GM23338 (cell line): ENCODE data around the gene TCERG1. TPM values are rescaled to one million over a fixed set of nuclear protein-coding genes. Genes with fewer than 3 reads are reported as not detected.

Experiments used
- ATAC-seq: fragments of 200-7000 bp; cut with Tn5 transposase; 3 replicates; pipeline ENCODE4 v1.9.1; 2020
- DNase-seq: peaks from one replicate; pipeline ENCODE4 v3.0.0-alpha.2; 2015; ENCODE audit warnings: low spot score
- H2AFZ ChIP-seq: fragments of 200-600 bp; sonication (generic); 2 replicates; pipeline ENCODE4 v1.8.0; 2016; ENCODE audit warnings: antibody characterized with exemption, mild to moderate bottlenecking, moderate library complexity
- H3F3A ChIP-seq: fragments of 200-600 bp; sonication (generic); replicated peaks from 2 replicates; pipeline ENCODE4 v1.8.0; 2017; ENCODE audit warnings: antibody characterized with exemption, mixed run types, low read depth
- H3K27ac ChIP-seq: fragments of 200-600 bp; sonication (generic); 2 replicates; pipeline ENCODE4 v1.6.1; 2016; ENCODE audit warnings: low read depth
- H3K27me3 ChIP-seq: fragments of 200-600 bp; sonication (generic); 2 replicates; pipeline ENCODE4 v1.8.0; 2016; ENCODE audit warnings: mild to moderate bottlenecking, mixed run types, moderate library complexity; ENCODE audit not compliant: insufficient read depth
- H3K36me3 ChIP-seq: fragments of 200-600 bp; sonication (generic); 2 replicates; pipeline ENCODE4 v1.8.0; 2016; ENCODE audit warnings: mild to moderate bottlenecking; ENCODE audit not compliant: insufficient read depth
- H3K4me1 ChIP-seq: fragments of 200-600 bp; sonication (generic); 2 replicates; pipeline ENCODE4 v1.8.0; 2016; ENCODE audit warnings: mild to moderate bottlenecking, moderate library complexity; ENCODE audit not compliant: insufficient read depth
- H3K4me2 ChIP-seq: fragments of 200-600 bp; sonication (generic); 2 replicates; pipeline ENCODE4 v1.7.1; 2017; ENCODE audit warnings: mixed run types
- H3K4me3 ChIP-seq: fragments of 200-600 bp; sonication (generic); 2 replicates; pipeline ENCODE4 v1.6.1; 2016; ENCODE audit warnings: mixed run types
- H3K79me2 ChIP-seq: fragments of 200-600 bp; sonication (generic); replicated peaks from 2 replicates; pipeline ENCODE4 v1.8.0; 2017; ENCODE audit warnings: mild to moderate bottlenecking; ENCODE audit not compliant: insufficient read depth
- H3K9me2 ChIP-seq: fragments of 200-600 bp; sonication (generic); 2 replicates; pipeline ENCODE4 v1.8.0; 2017; ENCODE audit not compliant: insufficient read depth
- H4K20me1 ChIP-seq: fragments of 200-600 bp; sonication (generic); replicated peaks from 2 replicates; pipeline ENCODE4 v1.8.0; 2017; ENCODE audit warnings: mild to moderate bottlenecking; ENCODE audit not compliant: insufficient read depth
- H3K27ac Mint-ChIP-seq: 2 replicates; pipeline ENCODE4 v1.8.0; 2020; ENCODE audit warnings: inconsistent platforms, mild to moderate bottlenecking, moderate library complexity, mixed read lengths
- H3K27me3 Mint-ChIP-seq: 3 replicates; pipeline ENCODE4 v1.8.0; 2022; ENCODE audit warnings: low read depth, mild to moderate bottlenecking, moderate library complexity, mixed read lengths, inconsistent platforms; ENCODE audit not compliant: insufficient read depth, poor library complexity
- H3K36me3 Mint-ChIP-seq: 3 replicates; pipeline ENCODE4 v1.8.0; 2021; ENCODE audit warnings: low read depth, mild to moderate bottlenecking, inconsistent platforms, moderate library complexity, mixed read lengths
- H3K4me1 Mint-ChIP-seq: 3 replicates; pipeline ENCODE4 v1.8.0; 2020; ENCODE audit warnings: mild to moderate bottlenecking, inconsistent platforms, mixed read lengths
- H3K4me3 Mint-ChIP-seq: 3 replicates; pipeline ENCODE4 v1.8.0; 2021; ENCODE audit warnings: moderate library complexity, mild to moderate bottlenecking, inconsistent platforms, mixed read lengths
- H3K9me3 Mint-ChIP-seq: 3 replicates; pipeline ENCODE4 v1.8.0; 2020; ENCODE audit warnings: moderate library complexity, mild to moderate bottlenecking, inconsistent platforms, mixed read lengths
- CREB1 ChIP-seq: fragments of 250-450 bp; sonication (Bioruptor Pico); IDR thresholded peaks from 2 replicates; pipeline ENCODE4 v1.5.0; 2020; ENCODE audit warnings: low read depth, mild to moderate bottlenecking, moderate library complexity
- EZH2 ChIP-seq: fragments of 200-600 bp; sonication (generic); IDR thresholded peaks from one replicate; pipeline ENCODE4 v1.8.0; 2017; ENCODE audit warnings: antibody characterized with exemption, mild to moderate bottlenecking, low read depth; ENCODE audit not compliant: unreplicated experiment
- EZH2phosphoT487 ChIP-seq: fragments of 200-600 bp; sonication (generic); IDR thresholded peaks from one replicate; pipeline ENCODE4 v1.8.1; 2018; ENCODE audit warnings: antibody characterized with exemption; ENCODE audit not compliant: unreplicated experiment
- JUNB ChIP-seq: IDR thresholded peaks from one replicate; pipeline ENCODE4 v1.6.1; 2016; ENCODE audit warnings: antibody characterized with exemption; ENCODE audit not compliant: unreplicated experiment
- NANOG ChIP-seq: IDR thresholded peaks from 2 replicates; pipeline ENCODE4 v1.6.1; 2016; ENCODE audit warnings: antibody characterized with exemption, borderline replicate concordance
- POLR2AphosphoS5 ChIP-seq: IDR thresholded peaks from 2 replicates; pipeline ENCODE4 v1.6.1; 2016; ENCODE audit warnings: antibody characterized with exemption, low read depth
- STAT1 ChIP-seq: IDR thresholded peaks from one replicate; pipeline ENCODE4 v1.6.1; 2016; ENCODE audit warnings: antibody characterized with exemption; ENCODE audit not compliant: unreplicated experiment
- ZNF114 ChIP-seq: fragments of 250-450 bp; sonication (Bioruptor Pico); IDR thresholded peaks from 2 replicates; pipeline ENCODE4 v1.5.0; 2020; ENCODE audit warnings: mild to moderate bottlenecking, moderate library complexity
- ZNF331 ChIP-seq: fragments of 250-450 bp; sonication (Bioruptor Pico); IDR thresholded peaks from 2 replicates; pipeline ENCODE4 v1.5.0; 2020; ENCODE audit warnings: low read depth, mild to moderate bottlenecking, moderate library complexity
- polyA plus RNA-seq: library from polyadenylated mRNA; unstranded; fragments of >200 nt; fragmentation: Nextera tagmentation; extraction: Ambion mirVana; gene quantifications from 2 replicates; pipeline ENCODE4 v1.2.1, GENCODE V29; 2016
- total RNA-seq: library from RNA; depleted of rRNA; stranded (reverse); fragments of >200 nt; shearing (Covaris generic); gene quantifications from 2 replicates; pipeline ENCODE4 v1.2.3, GENCODE V29; 2014
- TF ChIP-seq, protein P1 (sequence below): IDR thresholded peaks from 2 replicates; pipeline ENCODE4 v1.6.1; 2016; ENCODE audit warnings: antibody characterized with exemption
- TF ChIP-seq, protein P2 (sequence below): fragments of 250-450 bp; sonication (Bioruptor Pico); IDR thresholded peaks from 2 replicates; pipeline ENCODE4 v1.5.0; 2020; ENCODE audit warnings: mild to moderate bottlenecking, moderate library complexity
- TF ChIP-seq, protein P3 (sequence below): IDR thresholded peaks from one replicate; pipeline ENCODE4 v1.6.1; 2018; ENCODE audit warnings: antibody characterized with exemption; ENCODE audit not compliant: unreplicated experiment

Gene TCERG1
- total and polyA plus RNA-seq, 2 experiments from 2014 or later: 127 to 178 TPM

DNA sequence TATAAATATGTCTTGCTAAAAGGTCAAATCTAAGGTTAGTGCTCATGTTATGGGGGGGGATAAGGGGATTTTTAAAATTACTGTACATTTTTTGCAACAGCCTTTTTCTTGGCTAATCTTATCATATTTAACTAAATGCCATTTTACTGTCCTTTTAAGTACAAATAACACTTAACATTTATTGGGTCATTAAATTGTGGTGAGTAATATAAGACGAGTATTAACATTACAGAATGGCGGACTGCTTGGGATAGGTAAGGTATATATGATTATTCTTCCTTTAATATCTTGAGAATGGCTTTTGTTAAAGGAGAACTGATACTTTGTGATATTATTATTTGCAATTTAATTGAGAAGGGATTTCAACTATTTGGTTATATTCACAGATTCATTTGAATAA lies 35.6 kb downstream of the TCERG1 start (continued):
- TF ChIP-seq, protein P1, sequence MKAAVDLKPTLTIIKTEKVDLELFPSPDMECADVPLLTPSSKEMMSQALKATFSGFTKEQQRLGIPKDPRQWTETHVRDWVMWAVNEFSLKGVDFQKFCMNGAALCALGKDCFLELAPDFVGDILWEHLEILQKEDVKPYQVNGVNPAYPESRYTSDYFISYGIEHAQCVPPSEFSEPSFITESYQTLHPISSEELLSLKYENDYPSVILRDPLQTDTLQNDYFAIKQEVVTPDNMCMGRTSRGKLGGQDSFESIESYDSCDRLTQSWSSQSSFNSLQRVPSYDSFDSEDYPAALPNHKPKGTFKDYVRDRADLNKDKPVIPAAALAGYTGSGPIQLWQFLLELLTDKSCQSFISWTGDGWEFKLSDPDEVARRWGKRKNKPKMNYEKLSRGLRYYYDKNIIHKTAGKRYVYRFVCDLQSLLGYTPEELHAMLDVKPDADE: no peak
- TF ChIP-seq POLR2AphosphoS5 (no peak), CREB1 (no peak), ZNF331 (CRISPR knock-in tag) (no peak), STAT1 (no peak), ZNF114 (CRISPR knock-in tag) (no peak), JUNB (no peak), EZH2 (no peak)

DNA sequence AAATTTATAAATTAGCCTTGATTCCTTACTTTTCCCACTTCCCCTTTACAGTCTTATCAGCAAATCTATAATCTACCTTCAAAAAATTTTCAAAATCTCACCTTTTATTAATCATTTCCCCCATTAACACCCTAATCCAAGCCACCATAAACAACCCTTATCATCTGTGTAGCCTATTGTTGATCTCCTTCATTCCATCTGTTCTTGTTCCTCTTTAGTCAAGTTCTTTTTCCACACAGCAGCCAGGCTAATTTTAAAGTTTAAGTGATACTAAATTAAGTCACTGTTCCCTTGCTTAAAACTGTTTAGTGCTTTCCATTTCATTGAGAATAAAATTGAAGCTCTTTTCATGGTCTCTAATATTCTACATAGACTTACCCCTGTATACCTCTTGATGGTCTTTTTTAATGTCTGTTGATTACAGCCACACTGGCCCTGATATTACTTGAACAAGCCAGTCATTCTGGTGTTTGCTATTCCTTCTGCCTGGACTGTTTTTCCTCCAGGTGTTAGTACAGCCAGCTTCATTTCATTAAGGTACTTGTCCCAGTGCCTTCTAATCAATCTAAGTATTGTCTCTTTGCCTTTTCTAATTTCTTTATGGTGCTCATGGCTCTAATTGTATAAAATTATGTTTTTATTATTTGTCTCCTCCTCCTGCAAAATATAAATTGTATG lies 37.7 kb downstream of the TCERG1 start:
- H3K27ac ChIP-seq: no peak overlapping the region
- H3K4me3 Mint-ChIP-seq: no peak overlapping the region
- DNase-seq: no peak
- H3K36me3 Mint-ChIP-seq: peaks cover 55% of the 10 kb centered on the region
- ATAC-seq: no peak
- H3K9me2 ChIP-seq: no peaks in the 10 kb centered on the region
- no peaks in the 10 kb centered on the region for H3K4me1 Mint-ChIP-seq
- no peaks in the 10 kb centered on the region for H3K27me3 Mint-ChIP-seq
- peaks cover 50% of the 10 kb centered on the region for H3K36me3 ChIP-seq
- no peaks in the 10 kb centered on the region for H4K20me1 ChIP-seq
- H3K4me3 ChIP-seq: no peak overlapping the region
- H3K27ac Mint-ChIP-seq: no peak overlapping the region
- H3K79me2 ChIP-seq: no peaks in the 10 kb centered on the region; the same call in 1 of the 2 replicates
- H3K4me2 ChIP-seq: no peak overlapping the region
- H3K27me3 ChIP-seq: no peaks in the 10 kb centered on the region
- H3K4me1 ChIP-seq: no peaks in the 10 kb centered on the region
- H3F3A ChIP-seq: no peaks in the 10 kb centered on the region
- no peak overlapping the region for H2AFZ ChIP-seq
- no peaks in the 10 kb centered on the region for H3K9me3 Mint-ChIP-seq
- TF ChIP-seq CREB1: no peak
- TF ChIP-seq POLR2AphosphoS5: no peak
- TF ChIP-seq, protein P2, sequence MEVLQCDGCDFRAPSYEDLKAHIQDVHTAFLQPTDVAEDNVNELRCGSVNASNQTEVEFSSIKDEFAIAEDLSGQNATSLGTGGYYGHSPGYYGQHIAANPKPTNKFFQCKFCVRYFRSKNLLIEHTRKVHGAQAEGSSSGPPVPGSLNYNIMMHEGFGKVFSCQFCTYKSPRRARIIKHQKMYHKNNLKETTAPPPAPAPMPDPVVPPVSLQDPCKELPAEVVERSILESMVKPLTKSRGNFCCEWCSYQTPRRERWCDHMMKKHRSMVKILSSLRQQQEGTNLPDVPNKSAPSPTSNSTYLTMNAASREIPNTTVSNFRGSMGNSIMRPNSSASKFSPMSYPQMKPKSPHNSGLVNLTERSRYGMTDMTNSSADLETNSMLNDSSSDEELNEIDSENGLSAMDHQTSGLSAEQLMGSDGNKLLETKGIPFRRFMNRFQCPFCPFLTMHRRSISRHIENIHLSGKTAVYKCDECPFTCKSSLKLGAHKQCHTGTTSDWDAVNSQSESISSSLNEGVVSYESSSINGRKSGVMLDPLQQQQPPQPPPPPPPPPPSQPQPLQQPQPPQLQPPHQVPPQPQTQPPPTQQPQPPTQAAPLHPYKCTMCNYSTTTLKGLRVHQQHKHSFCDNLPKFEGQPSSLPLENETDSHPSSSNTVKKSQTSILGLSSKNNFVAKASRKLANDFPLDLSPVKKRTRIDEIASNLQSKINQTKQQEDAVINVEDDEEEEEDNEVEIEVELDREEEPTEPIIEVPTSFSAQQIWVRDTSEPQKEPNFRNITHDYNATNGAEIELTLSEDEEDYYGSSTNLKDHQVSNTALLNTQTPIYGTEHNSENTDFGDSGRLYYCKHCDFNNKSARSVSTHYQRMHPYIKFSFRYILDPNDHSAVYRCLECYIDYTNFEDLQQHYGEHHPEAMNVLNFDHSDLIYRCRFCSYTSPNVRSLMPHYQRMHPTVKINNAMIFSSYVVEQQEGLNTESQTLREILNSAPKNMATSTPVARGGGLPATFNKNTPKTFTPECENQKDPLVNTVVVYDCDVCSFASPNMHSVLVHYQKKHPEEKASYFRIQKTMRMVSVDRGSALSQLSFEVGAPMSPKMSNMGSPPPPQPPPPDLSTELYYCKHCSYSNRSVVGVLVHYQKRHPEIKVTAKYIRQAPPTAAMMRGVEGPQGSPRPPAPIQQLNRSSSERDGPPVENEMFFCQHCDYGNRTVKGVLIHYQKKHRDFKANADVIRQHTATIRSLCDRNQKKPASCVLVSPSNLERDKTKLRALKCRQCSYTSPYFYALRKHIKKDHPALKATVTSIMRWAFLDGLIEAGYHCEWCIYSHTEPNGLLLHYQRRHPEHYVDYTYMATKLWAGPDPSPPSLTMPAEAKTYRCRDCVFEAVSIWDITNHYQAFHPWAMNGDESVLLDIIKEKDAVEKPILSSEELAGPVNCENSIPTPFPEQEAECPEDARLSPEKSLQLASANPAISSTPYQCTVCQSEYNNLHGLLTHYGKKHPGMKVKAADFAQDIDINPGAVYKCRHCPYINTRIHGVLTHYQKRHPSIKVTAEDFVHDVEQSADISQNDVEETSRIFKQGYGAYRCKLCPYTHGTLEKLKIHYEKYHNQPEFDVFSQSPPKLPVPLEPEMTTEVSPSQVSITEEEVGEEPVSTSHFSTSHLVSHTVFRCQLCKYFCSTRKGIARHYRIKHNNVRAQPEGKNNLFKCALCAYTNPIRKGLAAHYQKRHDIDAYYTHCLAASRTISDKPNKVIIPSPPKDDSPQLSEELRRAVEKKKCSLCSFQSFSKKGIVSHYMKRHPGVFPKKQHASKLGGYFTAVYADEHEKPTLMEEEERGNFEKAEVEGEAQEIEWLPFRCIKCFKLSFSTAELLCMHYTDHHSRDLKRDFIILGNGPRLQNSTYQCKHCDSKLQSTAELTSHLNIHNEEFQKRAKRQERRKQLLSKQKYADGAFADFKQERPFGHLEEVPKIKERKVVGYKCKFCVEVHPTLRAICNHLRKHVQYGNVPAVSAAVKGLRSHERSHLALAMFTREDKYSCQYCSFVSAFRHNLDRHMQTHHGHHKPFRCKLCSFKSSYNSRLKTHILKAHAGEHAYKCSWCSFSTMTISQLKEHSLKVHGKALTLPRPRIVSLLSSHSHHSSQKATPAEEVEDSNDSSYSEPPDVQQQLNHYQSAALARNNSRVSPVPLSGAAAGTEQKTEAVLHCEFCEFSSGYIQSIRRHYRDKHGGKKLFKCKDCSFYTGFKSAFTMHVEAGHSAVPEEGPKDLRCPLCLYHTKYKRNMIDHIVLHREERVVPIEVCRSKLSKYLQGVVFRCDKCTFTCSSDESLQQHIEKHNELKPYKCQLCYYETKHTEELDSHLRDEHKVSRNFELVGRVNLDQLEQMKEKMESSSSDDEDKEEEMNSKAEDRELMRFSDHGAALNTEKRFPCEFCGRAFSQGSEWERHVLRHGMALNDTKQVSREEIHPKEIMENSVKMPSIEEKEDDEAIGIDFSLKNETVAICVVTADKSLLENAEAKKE (CRISPR knock-in tag): no peak
- TF ChIP-seq, protein P1: no peak
- no peak for TF ChIP-seq ZNF331 (CRISPR knock-in tag)
- TF ChIP-seq NANOG: no peak
- TF ChIP-seq STAT1: no peak
- TF ChIP-seq EZH2: no peak
- TF ChIP-seq ZNF114 (CRISPR knock-in tag): no peak
- no peak for TF ChIP-seq EZH2phosphoT487
- TF ChIP-seq, protein P3, sequence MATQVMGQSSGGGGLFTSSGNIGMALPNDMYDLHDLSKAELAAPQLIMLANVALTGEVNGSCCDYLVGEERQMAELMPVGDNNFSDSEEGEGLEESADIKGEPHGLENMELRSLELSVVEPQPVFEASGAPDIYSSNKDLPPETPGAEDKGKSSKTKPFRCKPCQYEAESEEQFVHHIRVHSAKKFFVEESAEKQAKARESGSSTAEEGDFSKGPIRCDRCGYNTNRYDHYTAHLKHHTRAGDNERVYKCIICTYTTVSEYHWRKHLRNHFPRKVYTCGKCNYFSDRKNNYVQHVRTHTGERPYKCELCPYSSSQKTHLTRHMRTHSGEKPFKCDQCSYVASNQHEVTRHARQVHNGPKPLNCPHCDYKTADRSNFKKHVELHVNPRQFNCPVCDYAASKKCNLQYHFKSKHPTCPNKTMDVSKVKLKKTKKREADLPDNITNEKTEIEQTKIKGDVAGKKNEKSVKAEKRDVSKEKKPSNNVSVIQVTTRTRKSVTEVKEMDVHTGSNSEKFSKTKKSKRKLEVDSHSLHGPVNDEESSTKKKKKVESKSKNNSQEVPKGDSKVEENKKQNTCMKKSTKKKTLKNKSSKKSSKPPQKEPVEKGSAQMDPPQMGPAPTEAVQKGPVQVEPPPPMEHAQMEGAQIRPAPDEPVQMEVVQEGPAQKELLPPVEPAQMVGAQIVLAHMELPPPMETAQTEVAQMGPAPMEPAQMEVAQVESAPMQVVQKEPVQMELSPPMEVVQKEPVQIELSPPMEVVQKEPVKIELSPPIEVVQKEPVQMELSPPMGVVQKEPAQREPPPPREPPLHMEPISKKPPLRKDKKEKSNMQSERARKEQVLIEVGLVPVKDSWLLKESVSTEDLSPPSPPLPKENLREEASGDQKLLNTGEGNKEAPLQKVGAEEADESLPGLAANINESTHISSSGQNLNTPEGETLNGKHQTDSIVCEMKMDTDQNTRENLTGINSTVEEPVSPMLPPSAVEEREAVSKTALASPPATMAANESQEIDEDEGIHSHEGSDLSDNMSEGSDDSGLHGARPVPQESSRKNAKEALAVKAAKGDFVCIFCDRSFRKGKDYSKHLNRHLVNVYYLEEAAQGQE: no peak
- TF ChIP-seq JUNB: no peak
